CMK (cell line): ENCODE results near the gene MISP.

Source experiments
- DNase-seq: peaks from one replicate; pipeline ENCODE4 v3.0.0-alpha.2; 2010; ENCODE audit warnings: low read depth

The MISP gene

DNA sequence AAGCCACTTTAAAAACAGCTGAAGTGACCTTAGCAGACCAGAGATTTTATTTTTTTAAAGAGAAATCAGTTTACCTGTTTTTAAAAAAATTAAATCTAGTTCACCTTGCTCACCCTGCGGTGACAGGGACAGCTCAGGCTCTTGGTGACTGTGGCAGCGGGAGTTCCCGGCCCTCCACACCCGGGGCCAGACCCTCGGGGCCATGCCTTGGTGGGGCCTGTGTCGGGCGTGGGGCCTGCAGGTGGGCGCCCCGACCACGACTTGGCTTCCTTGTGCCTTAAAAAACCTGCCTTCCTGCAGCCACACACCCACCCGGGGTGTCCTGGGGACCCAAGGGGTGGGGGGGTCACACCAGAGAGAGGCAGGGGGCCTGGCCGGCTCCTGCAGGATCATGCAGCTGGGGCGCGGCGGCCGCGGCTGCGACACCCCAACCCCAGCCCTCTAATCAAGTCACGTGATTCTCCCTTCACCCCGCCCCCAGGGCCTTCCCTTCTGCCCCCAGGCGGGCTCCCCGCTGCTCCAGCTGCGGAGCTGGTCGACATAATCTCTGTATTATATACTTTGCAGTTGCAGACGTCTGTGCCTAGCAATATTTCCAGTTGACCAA, 60.1 kb downstream of the MISP start:
- DNase-seq, result no peak

DNA sequence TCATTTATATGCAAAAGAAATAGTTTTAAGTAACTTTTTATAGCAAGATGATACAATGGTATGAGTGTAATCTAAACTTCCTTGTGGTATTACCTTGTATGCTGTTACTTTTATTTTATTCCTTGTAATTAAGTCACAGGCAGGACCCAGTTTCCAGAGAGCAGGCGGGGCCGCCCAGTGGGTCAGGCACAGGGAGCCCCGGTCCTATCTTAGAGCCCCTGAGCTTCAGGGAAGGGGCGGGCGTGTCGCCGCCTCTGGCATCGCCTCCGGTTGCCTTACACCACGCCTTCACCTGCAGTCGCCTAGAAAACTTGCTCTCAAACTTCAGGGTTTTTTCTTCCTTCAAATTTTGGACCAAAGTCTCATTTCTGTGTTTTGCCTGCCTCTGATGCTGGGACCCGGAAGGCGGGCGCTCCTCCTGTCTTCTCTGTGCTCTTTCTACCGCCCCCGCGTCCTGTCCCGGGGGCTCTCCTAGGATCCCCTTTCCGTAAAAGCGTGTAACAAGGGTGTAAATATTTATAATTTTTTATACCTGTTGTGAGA, 60.7 kb downstream of the MISP start:
- no peak for DNase-seq

DNA sequence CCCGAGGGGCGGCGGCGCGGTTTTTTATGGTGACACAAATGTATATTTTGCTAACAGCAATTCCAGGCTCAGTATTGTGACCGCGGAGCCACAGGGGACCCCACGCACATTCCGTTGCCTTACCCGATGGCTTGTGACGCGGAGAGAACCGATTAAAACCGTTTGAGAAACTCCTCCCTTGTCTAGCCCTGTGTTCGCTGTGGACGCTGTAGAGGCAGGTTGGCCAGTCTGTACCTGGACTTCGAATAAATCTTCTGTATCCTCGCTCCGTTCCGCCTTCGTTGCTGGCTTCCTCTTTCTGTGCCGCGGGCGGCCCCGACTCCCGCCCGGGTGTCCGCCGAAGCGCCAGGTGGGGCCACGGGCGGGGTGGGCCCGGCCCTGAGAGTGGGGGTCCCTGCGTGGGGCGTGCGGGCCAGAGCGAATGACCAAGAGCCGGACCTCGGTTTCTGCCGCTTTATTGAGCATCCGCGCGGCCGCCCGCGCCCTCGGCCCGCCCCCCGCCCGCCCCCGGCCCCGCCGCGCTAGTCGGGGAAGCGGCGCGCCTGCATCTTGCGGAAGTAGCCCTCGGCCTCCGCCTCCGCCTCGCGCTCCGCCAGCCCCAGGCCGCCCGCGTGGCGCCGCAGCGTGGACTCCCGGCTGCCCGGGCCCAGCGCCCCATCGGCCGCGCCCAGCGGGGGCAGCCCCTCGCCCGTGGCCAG, 61.3 kb downstream of the MISP start:
- DNase-seq, result no peak

DNA sequence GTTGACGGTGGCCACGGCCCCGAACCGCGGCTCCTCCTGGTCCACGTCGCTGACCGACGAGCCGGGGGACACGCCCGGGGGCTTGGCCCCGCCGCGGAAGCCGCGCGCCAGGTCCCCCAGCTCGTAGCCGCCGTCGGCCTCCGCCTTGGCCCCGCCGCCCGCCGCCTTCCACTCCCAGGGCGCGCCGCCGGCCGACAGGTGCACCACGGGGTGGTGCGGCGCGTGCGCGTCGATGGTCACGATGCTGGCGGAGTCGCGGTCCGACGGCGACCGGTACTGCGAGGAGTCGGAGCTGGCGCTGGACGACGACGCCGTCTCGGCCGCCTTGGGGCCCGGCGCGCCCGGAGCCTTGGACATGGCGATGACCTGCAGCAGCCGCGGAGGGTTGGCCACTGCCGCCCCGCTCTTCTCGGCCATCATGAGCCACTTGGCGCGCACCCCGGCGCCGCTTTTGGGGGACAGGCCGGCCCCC, 61.9 kb downstream of the MISP start:
- DNase-seq, result no peak

DNA sequence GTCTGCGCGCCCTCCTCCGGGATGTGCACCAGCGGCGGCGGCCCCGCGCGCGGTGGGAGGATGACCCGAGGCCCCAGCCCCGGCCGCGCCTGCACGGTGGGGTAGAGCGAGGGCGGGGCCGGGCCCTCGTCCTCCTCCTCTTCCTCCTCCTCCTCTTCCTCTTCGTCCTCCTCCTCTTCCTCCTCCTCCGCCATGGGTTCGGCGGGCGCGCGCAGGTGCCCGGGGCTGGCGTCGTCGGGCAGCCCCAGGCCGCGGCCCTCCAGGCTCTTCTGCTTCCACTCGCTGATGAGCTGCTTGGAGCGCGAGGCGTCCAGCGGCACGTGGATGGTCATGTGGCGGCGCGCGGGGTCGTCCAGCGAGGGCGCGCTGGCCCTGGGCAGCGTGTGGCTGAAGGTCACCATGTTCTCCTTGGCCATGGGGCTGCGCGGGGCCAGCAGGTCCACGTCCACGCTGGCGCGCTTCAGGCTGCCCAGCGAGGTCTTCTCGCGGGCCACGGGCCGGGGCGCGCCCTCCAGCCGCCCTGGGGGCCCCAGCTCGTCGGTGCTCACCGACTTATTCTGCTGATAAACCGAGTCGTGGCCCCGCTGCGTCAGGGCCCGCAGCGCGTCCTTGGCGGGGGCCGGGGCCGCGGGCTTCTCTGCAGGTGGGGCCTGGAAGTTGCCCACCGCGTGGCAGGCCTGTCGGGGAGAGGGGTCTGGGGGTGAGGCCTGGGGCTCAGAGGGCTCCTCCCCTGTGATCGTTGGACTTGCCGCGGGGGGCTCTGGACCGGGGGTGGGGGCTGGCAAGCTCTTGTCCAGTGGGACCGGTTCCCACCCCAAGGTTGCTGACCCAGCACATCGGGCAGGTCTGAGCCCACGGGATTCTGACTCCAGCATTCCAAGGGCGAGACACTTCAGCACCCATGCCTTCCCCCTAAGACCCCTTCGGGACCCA, 62.6 kb downstream of the MISP start:
- no peak for DNase-seq
